Measurements from ENCODE around the gene PRKG1. TPM values are rescaled to one million over a fixed set of nuclear protein-coding genes. Genes with fewer than 3 reads are reported as not detected.

The PRKG1 gene
- total RNA-seq, 2 donors from 2014 or later, result 17.8 to 31.1 TPM

DNA sequence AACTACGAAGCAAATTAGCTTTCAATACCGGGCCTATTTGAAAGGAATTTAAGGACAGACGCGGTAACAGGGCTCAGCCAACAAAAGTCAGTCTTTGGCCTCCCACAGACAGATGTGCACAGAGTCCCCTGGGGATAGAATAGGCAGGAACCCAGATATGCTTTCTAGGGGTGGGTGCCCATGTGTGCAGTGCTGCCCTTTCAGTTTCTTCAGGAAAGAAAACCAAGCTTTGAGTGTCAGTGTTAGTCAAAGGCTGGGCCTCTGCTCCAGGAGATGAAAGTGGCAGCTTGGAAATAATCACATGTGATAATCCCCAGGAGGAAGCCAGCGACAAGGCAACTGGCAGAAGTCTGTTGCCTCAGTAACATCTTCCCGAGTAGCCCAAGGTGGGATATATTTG lies 668.9 kb downstream of the PRKG1 start:
- no peak overlapping the region for H3K4me3 ChIP-seq
- no peak overlapping the region for H3K27ac ChIP-seq

GRCh38 chr10:51744235-51745000 lies 670.1 kb downstream of the PRKG1 start:
- H3K9me3 ChIP-seq, result no peaks in the 10 kb centered on the region

More for the DNA sequence above, 668.9 kb downstream of the PRKG1 start:
- Histone ChIP-seq H3K27me3 (no peaks in the 10 kb centered on the region), H3K4me1 (peaks cover 0 to 4% of the 10 kb centered on the region in 2 donors), H3K36me3 (no peaks in the 10 kb centered on the region), H3K9me3 (no peaks in the 10 kb centered on the region)
- DNase-seq (ENCODE audit: low spot score), result no peak
- TF ChIP-seq, protein P1, sequence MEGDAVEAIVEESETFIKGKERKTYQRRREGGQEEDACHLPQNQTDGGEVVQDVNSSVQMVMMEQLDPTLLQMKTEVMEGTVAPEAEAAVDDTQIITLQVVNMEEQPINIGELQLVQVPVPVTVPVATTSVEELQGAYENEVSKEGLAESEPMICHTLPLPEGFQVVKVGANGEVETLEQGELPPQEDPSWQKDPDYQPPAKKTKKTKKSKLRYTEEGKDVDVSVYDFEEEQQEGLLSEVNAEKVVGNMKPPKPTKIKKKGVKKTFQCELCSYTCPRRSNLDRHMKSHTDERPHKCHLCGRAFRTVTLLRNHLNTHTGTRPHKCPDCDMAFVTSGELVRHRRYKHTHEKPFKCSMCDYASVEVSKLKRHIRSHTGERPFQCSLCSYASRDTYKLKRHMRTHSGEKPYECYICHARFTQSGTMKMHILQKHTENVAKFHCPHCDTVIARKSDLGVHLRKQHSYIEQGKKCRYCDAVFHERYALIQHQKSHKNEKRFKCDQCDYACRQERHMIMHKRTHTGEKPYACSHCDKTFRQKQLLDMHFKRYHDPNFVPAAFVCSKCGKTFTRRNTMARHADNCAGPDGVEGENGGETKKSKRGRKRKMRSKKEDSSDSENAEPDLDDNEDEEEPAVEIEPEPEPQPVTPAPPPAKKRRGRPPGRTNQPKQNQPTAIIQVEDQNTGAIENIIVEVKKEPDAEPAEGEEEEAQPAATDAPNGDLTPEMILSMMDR (IDR thresholded peaks at IDR 0.05), result no peak

DNA sequence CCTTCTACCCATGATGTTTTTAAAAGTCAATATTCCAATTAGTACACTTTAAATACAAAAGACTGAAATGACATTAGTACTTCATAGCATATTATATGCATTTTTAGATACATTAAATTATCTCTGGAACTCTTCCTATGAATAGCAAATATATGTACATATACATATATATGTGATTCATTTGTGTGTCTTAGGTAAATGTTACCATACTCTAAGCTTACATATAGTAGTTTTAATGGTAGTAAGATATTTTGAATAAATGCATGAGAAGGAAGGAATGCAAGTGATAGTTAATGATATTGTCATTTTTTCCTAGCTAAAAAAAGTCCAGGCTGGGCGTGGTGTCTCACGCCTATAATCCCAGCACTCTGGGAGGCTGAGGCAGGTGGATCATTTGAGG lies 671.1 kb downstream of the PRKG1 start:
- Histone ChIP-seq H3K27me3 (no peaks in the 10 kb centered on the region), H3K4me3 (no peak overlapping the region), H3K9me3 (no peaks in the 10 kb centered on the region), H3K4me1 (peaks cover 0 to 4% of the 10 kb centered on the region in 2 donors), H3K27ac (no peak overlapping the region), H3K36me3 (no peaks in the 10 kb centered on the region)
- DNase-seq (ENCODE audit: low spot score), result no peak
- TF ChIP-seq, protein P1 (IDR thresholded peaks at IDR 0.05), result no peak

More at GRCh38 chr10:51744235-51745000, 670.1 kb downstream of the PRKG1 start:
- Histone ChIP-seq H3K36me3 (no peaks in the 10 kb centered on the region), H3K27ac (no peak overlapping the region), H3K27me3 (no peaks in the 10 kb centered on the region), H3K4me1 (peaks cover 0 to 4% of the 10 kb centered on the region in 2 donors), H3K4me3 (no peak overlapping the region)
- DNase-seq (ENCODE audit: low spot score), result no peak
- TF ChIP-seq, protein P1 (IDR thresholded peaks at IDR 0.05), result no peak

DNA sequence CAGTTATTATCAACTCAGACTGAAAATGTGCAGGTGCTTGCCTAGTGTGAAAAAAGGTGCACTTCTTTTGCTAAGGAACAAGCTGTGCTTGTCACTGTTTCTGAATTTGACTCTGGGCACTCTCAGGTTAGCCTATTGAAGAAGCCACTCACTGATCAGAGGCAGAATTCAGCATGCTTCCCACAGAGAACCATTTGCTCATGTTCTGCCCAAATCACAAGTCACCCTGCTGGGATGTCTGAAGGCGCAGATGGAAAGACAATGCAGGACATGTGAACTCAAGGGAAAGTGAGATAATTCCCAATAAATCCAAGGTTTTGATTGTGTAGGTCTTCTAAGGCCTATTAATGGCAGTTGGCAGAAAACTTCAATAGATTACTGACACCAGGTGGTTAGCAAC lies 672.9 kb downstream of the PRKG1 start:
- H3K27ac ChIP-seq, result no peak overlapping the region
- TF ChIP-seq, protein P1 (IDR thresholded peaks at IDR 0.05), result no peak
- H3K4me1 ChIP-seq, result peaks cover 0 to 4% of the 10 kb centered on the region in 2 donors
- no peaks in the 10 kb centered on the region for H3K27me3 ChIP-seq
- DNase-seq (ENCODE audit: low spot score), result no peak
- H3K36me3 ChIP-seq, result no peaks in the 10 kb centered on the region
- no peak overlapping the region for H3K4me3 ChIP-seq
- no peaks in the 10 kb centered on the region for H3K9me3 ChIP-seq

- Histone ChIP-seq H3K36me3 (no peaks in the 10 kb centered on the region), H3K4me1 (no peaks in the 10 kb centered on the region), H3K9me3 (no peaks in the 10 kb centered on the region), H3K4me3 (no peak overlapping the region), H3K27me3 (no peaks in the 10 kb centered on the region), H3K27ac (no peak overlapping the region)
- TF ChIP-seq, protein P1 (IDR thresholded peaks at IDR 0.05), result no peak
- DNase-seq (ENCODE audit: low spot score), result no peak
Observed at GRCh38 chr10:51748959-51749358, 674.7 kb downstream of the PRKG1 start.

Data from right atrium auricular region (tissue), 2 donors.